ENCODE measurements around the gene CACNG1.

GRCh38 chr17:67040652-67041051, 3.7 kb upstream of the CACNG1 start:
- TF ChIP-seq POLR2A (IDR thresholded peaks at IDR 0.05; ENCODE audit: low read length) (no peak), GATA1 (IDR thresholded peaks at IDR 0.05; ENCODE audit: low read depth, low read length) (no peak)

Measured in erythroblast (primary cell).